Smooth muscle cell (in vitro differentiated cells): ENCODE results near the gene PDGFA. TPM values are rescaled to one million over a fixed set of nuclear protein-coding genes. Genes with fewer than 3 reads are reported as not detected.

Experiments used
- DNase-seq: peaks from one replicate; lab custom pipeline; 2025; ENCODE audit not compliant: unreplicated experiment; lab: John Stamatoyannopoulos, UW
- H2AFZ ChIP-seq: fragments of 200-600 bp; sonication (generic); 2 replicates; pipeline ENCODE4 v1.6.0; 2016; ENCODE audit warnings: antibody characterized with exemption, low read depth, mild to moderate bottlenecking
- H3F3A ChIP-seq: fragments of 200-600 bp; sonication (generic); 2 replicates; pipeline ENCODE4 v1.6.0; 2017; ENCODE audit warnings: antibody characterized with exemption, low read depth
- H3K27ac ChIP-seq: fragments of 200-600 bp; sonication (generic); 2 replicates; pipeline ENCODE4 v1.5.1; 2016; ENCODE audit warnings: low read depth, mild to moderate bottlenecking
- H3K27me3 ChIP-seq: fragments of 200-600 bp; sonication (generic); 2 replicates; pipeline ENCODE4 v1.6.1; 2016; ENCODE audit warnings: low read depth, mild to moderate bottlenecking
- H3K36me3 ChIP-seq: fragments of 200-600 bp; sonication (generic); 2 replicates; pipeline ENCODE4 v1.5.1; 2016; ENCODE audit warnings: low read depth
- H3K4me1 ChIP-seq: fragments of 200-600 bp; sonication (generic); 2 replicates; pipeline ENCODE4 v1.5.1; 2016; ENCODE audit warnings: low read depth
- H3K4me2 ChIP-seq: fragments of 200-600 bp; sonication (generic); 2 replicates; pipeline ENCODE4 v1.6.0; 2016; ENCODE audit warnings: mild to moderate bottlenecking
- H3K4me3 ChIP-seq: fragments of 200-600 bp; sonication (generic); 2 replicates; pipeline ENCODE4 v1.5.1; 2016; ENCODE audit warnings: mild to moderate bottlenecking
- H3K79me2 ChIP-seq: fragments of 200-600 bp; sonication (generic); 2 replicates; pipeline ENCODE4 v1.6.0; 2016; ENCODE audit warnings: low read depth, mild to moderate bottlenecking
- H3K9ac ChIP-seq: fragments of 200-600 bp; sonication (generic); 2 replicates; pipeline ENCODE4 v1.6.0; 2016; ENCODE audit warnings: low read depth
- H3K9me3 ChIP-seq: fragments of 200-600 bp; sonication (generic); replicated peaks from 2 replicates; pipeline ENCODE4 v1.5.1; 2016; ENCODE audit warnings: low read depth
- H4K20me1 ChIP-seq: fragments of 200-600 bp; sonication (generic); 2 replicates; pipeline ENCODE4 v1.6.0; 2016; ENCODE audit warnings: low read depth
- WGBS: methylation state at CpG from one replicate; pipeline ENCODE4 v1.1.7; 2016; ENCODE audit warnings: low lambda C conversion rate; 5-methylcytosine and 5-hydroxymethylcytosine counted together
- polyA plus RNA-seq: library from polyadenylated mRNA; unstranded; fragments of >200 nt; fragmentation: Nextera tagmentation; extraction: Ambion mirVana; gene quantifications from 2 replicates; pipeline ENCODE4 v1.2.1, GENCODE V29; 2016
- total RNA-seq: library from RNA; depleted of rRNA; stranded (reverse); fragments of >200 nt; gene quantifications from 2 replicates; pipeline ENCODE4 v1.2.3, GENCODE V29; 2014
- TF ChIP-seq, protein P1 (sequence below): fragments of 200-600 bp; sonication (generic); IDR thresholded peaks from 2 replicates; pipeline ENCODE4 v1.5.1; 2017; ENCODE audit warnings: borderline replicate concordance, mild to moderate bottlenecking, antibody characterized with exemption; ENCODE audit not compliant: insufficient read depth, poor library complexity, severe bottlenecking

The PDGFA gene
- total and polyA plus RNA-seq, 2 experiments from 2014 or later, result 32.0 to 68.1 TPM

- DNase-seq, result no peak
- TF ChIP-seq, protein P1, sequence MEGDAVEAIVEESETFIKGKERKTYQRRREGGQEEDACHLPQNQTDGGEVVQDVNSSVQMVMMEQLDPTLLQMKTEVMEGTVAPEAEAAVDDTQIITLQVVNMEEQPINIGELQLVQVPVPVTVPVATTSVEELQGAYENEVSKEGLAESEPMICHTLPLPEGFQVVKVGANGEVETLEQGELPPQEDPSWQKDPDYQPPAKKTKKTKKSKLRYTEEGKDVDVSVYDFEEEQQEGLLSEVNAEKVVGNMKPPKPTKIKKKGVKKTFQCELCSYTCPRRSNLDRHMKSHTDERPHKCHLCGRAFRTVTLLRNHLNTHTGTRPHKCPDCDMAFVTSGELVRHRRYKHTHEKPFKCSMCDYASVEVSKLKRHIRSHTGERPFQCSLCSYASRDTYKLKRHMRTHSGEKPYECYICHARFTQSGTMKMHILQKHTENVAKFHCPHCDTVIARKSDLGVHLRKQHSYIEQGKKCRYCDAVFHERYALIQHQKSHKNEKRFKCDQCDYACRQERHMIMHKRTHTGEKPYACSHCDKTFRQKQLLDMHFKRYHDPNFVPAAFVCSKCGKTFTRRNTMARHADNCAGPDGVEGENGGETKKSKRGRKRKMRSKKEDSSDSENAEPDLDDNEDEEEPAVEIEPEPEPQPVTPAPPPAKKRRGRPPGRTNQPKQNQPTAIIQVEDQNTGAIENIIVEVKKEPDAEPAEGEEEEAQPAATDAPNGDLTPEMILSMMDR, result no peak
- no peaks in the 10 kb centered on the region for H3K9me3 ChIP-seq
- H3K27ac ChIP-seq, result no peak overlapping the region
- no peak overlapping the region for H3K4me3 ChIP-seq
- H3F3A ChIP-seq, result peaks cover 3% of the 10 kb centered on the region
- H3K36me3 ChIP-seq, result no peaks in the 10 kb centered on the region
- WGBS, result 92% methylated on average over 20 of the region's 25 CpGs
- no peak overlapping the region for H3K9ac ChIP-seq
- H4K20me1 ChIP-seq, result peaks cover 95% of the 10 kb centered on the region
- no peak overlapping the region for H2AFZ ChIP-seq
- H3K27me3 ChIP-seq, result no peaks in the 10 kb centered on the region
- no peak overlapping the region for H3K4me2 ChIP-seq
- H3K4me1 ChIP-seq, result peaks cover 19% of the 10 kb centered on the region
- peaks cover 79% of the 10 kb centered on the region for H3K79me2 ChIP-seq
Measured at GRCh38 chr7:510782-511281, 8.8 kb downstream of the PDGFA start.

- Histone ChIP-seq H4K20me1 (peaks cover 95% of the 10 kb centered on the region), H3F3A (peaks cover 9% of the 10 kb centered on the region), H3K4me3 (no peak overlapping the region), H3K4me1 (peaks cover 13% of the 10 kb centered on the region), H3K27me3 (no peaks in the 10 kb centered on the region), H2AFZ (no peak overlapping the region), H3K36me3 (no peaks in the 10 kb centered on the region), H3K27ac (no peak overlapping the region), H3K4me2 (no peak overlapping the region), H3K9ac (no peak overlapping the region), H3K9me3 (no peaks in the 10 kb centered on the region), H3K79me2 (peaks cover 79% of the 10 kb centered on the region)
- 91% methylated on average over 14 of the region's 17 CpGs for WGBS
- no peak for DNase-seq
- TF ChIP-seq, protein P1, result no peak
Measured at GRCh38 chr7:510131-510481, 9.5 kb downstream of the PDGFA start.

DNA sequence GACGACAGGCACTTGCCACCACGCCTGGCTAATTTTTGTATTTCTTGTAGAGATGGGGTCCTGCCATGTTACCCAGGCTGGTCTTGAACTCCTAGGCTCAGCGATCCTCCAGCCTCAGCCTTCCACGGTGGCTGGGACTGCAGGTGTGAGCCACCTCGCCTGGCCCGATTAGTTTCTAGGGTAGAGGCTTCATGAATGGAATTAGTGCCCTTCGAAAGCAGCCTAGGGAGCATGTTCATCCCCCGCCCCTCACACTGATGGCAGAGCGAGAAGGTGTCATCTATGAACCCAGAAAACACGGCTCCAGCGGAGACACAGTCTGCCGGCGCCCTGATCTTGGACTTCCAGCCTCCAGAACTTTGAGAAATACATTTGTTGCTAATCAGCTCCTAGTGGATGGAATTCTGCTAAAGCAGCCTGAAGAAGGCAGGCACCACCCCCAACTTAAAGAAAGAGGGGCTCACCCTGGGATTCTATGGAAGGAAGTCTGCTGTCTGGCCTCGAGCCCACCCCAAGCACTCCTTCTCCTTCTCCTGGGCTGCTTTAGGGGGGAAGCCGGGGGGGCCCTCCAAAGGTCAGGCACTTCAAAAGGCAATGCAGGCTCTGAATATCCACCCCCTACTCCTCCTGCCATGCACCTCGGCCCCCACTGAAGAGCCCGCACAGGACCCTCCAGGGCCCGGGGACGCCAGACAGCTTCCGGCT lies 10.1 kb downstream of the PDGFA start:
- DNase-seq, result no peak
- Histone ChIP-seq H3K4me2 (no peak overlapping the region), H4K20me1 (peaks cover 95% of the 10 kb centered on the region), H3K27ac (no peak overlapping the region), H3K27me3 (no peaks in the 10 kb centered on the region), H3K79me2 (peaks cover 79% of the 10 kb centered on the region), H2AFZ (no peak overlapping the region), H3K9me3 (no peaks in the 10 kb centered on the region), H3K4me3 (no peak overlapping the region), H3K36me3 (no peaks in the 10 kb centered on the region), H3F3A (peaks cover 10% of the 10 kb centered on the region), H3K9ac (no peak overlapping the region), H3K4me1 (peaks cover 8% of the 10 kb centered on the region)
- WGBS, result 93% methylated on average over 20 of the region's 20 CpGs
- TF ChIP-seq, protein P1, result no peak

DNA sequence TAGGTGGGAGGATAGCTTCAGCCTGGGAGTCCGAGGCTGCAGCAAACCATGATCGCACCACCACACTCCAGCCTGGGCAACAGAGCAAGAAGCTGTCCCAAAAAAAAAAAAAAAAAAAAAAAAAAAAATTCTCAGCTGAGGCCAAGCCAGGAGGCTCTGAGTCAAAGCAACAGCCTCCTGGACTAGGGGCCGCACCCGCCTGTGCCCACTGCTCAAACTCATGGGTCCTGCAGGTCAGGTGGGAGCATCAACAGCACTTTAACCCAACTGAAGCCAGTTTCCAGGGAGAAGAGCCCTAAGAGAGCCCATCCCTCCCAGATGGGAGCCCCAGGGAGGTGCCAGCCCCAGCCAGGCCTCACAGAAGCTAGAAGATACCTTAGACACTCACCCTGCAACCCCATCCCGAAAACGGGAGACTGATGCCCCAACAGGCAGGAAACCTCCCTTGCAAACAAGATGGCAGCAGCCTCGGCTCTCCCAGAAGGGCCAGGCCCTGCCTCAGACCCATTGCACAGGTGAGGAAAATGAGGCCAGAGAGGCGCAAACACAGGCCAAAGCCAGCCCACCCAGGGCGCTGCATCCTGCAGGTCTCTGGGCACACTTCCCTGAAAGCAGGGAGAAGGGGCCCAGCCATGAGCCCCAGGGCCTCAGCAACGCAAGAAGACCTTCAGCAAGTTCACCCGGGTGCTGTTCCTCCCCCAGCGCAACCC lies 11.0 kb downstream of the PDGFA start:
- 97% methylated on average over 11 of the region's 12 CpGs for WGBS
- Histone ChIP-seq H3K27ac (no peak overlapping the region), H3K9me3 (no peaks in the 10 kb centered on the region), H3K27me3 (no peaks in the 10 kb centered on the region), H4K20me1 (peaks cover 95% of the 10 kb centered on the region), H3K4me1 (no peaks in the 10 kb centered on the region), H2AFZ (no peak overlapping the region), H3K79me2 (peaks cover 72% of the 10 kb centered on the region), H3F3A (peaks cover 7% of the 10 kb centered on the region), H3K4me3 (no peak overlapping the region), H3K9ac (no peak overlapping the region), H3K4me2 (no peak overlapping the region), H3K36me3 (no peaks in the 10 kb centered on the region)
- TF ChIP-seq, protein P1, result no peak
- DNase-seq, result no peak
